ENCODE results near the gene CNIH2. TPM values are rescaled to one million over a fixed set of nuclear protein-coding genes. Genes with fewer than 3 reads are reported as not detected.

Gene CNIH2
- total and polyA plus RNA-seq, 9 of the 15 experiments (the other 6 are each of a cell fraction or from before 2014, with no cell fraction given) = 0.26 to 0.89 (median 0.40) TPM; not detected in 4

GRCh38 chr11:66268244-66268951, 9.6 kb upstream of the CNIH2 start, which contains the start of gene RAB1B (continued):
- no peak for TF ChIP-seq JUNB (CRISPR knock-in tag; conservative IDR thresholded peaks at IDR 0.05)
- TF ChIP-seq NFRKB (IDR thresholded peaks at IDR 0.05; ENCODE audit: low read depth) = no peak
- no peak for TF ChIP-seq SMAD3 (CRISPR knock-in tag; conservative IDR thresholded peaks at IDR 0.05)
- TF ChIP-seq SMAD2 (IDR thresholded peaks at IDR 0.05; ENCODE audit: low read depth, low read length) = no peak
- TF ChIP-seq E2F1 (CRISPR knock-in tag; IDR thresholded peaks at IDR 0.05) = no peak; the same call in 1 of the 2 replicates
- TF ChIP-seq ARHGAP35 (IDR thresholded peaks at IDR 0.05; ENCODE audit: partially characterized antibody) = no peak
- TF ChIP-seq POLR3A (IDR thresholded peaks at IDR 0.05; ENCODE audit: borderline replicate concordance, extremely low read depth, insufficient read depth, insufficient read length) = no peak
- no peak for TF ChIP-seq ZZZ3 (IDR thresholded peaks at IDR 0.05)
- no peak for TF ChIP-seq ZHX1 (conservative IDR thresholded peaks at IDR 0.05; ENCODE audit: low read length)
- TF ChIP-seq DMBX1 (CRISPR knock-in tag; IDR thresholded peaks at IDR 0.05; ENCODE audit: borderline replicate concordance) = no peak
- TF ChIP-seq TBL1XR1 (IDR thresholded peaks at IDR 0.05; ENCODE audit: low read length in 2 of 2) = no peak
- TF ChIP-seq NUFIP1 (IDR thresholded peaks at IDR 0.05; ENCODE audit: partially characterized antibody) = no peak
- no peak for TF ChIP-seq ELF4 (CRISPR knock-in tag; IDR thresholded peaks at IDR 0.05)
- TF ChIP-seq ATF2 (CRISPR knock-in tag; IDR thresholded peaks at IDR 0.05) = no peak
- no peak for TF ChIP-seq FOS (IDR thresholded peaks at IDR 0.05; ENCODE audit: extremely low read depth, insufficient read length)
- 0 out of 2 replicates have a peak, but pooled peaks have one; percentile 10 for TF ChIP-seq ZNF12 (CRISPR knock-in tag; IDR thresholded peaks at IDR 0.05)
- peak; percentile 47; the same call in 1 of the 2 replicates for TF ChIP-seq THAP12 (CRISPR knock-in tag; IDR thresholded peaks at IDR 0.05)
- no peak for TF ChIP-seq CCAR2 (IDR thresholded peaks at IDR 0.05; ENCODE audit: low read depth, low read length)
- TF ChIP-seq ZNF512 (tag; IDR thresholded peaks at IDR 0.05) = no peak

Data from K562 (cell line).